ENCODE measurements around the gene MAST4. TPM values are rescaled to one million over a fixed set of nuclear protein-coding genes. Genes with fewer than 3 reads are reported as not detected.
A peak's percentile ranks its signal among the peaks of the same experiment; 100 is the strongest.

The MAST4 gene
- total RNA-seq, 1 donor from 2014 or later: 52.6 TPM

GRCh38 chr5:66843065-66843464 is 246.9 kb downstream of the MAST4 start:
- intact Hi-C loops (cut with DNase I): no loop called here
- ATAC-seq (no peak), DNase-seq (no peak)
- no peaks in the 10 kb centered on the region for H3K27me3 ChIP-seq
- TF ChIP-seq CTCF (IDR thresholded peaks at IDR 0.05): no peak
- no peak overlapping the region for H3K27ac ChIP-seq
- peaks cover 6% of the 10 kb centered on the region for H3K4me1 ChIP-seq
- no peaks in the 10 kb centered on the region for H3K36me3 ChIP-seq
- H3K9me3 ChIP-seq: no peaks in the 10 kb centered on the region
- no peak overlapping the region for H3K4me3 ChIP-seq

GRCh38 chr5:66848749-66849641 is 252.8 kb downstream of the MAST4 start:
- Histone ChIP-seq H3K27me3 (no peaks in the 10 kb centered on the region), H3K4me3 (no peak overlapping the region), H3K4me1 (no peaks in the 10 kb centered on the region), H3K9me3 (no peaks in the 10 kb centered on the region), H3K36me3 (no peaks in the 10 kb centered on the region), H3K27ac (no peak overlapping the region)
- TF ChIP-seq CTCF (IDR thresholded peaks at IDR 0.05): no peak
- ATAC-seq (no peak), DNase-seq (no peak)
- intact Hi-C loops (cut with DNase I): no loop called here

- no peak for TF ChIP-seq CTCF (IDR thresholded peaks at IDR 0.05)
- H3K4me1 ChIP-seq: no peaks in the 10 kb centered on the region
Measured at GRCh38 chr5:66849803-66850202, 253.6 kb downstream of the MAST4 start.

GRCh38 chr5:66850354-66851075 is 254.3 kb downstream of the MAST4 start:
- no peaks in the 10 kb centered on the region for H3K9me3 ChIP-seq
- no peak overlapping the region for H3K27ac ChIP-seq
- no peaks in the 10 kb centered on the region for H3K36me3 ChIP-seq
- H3K27me3 ChIP-seq: no peaks in the 10 kb centered on the region
- no peak for DNase-seq
- intact Hi-C loops (cut with DNase I): no loop called here
- H3K4me1 ChIP-seq: no peaks in the 10 kb centered on the region
- ATAC-seq: peak; percentile 28
- H3K4me3 ChIP-seq: no peak overlapping the region
- TF ChIP-seq CTCF (IDR thresholded peaks at IDR 0.05): no peak

More at GRCh38 chr5:66849803-66850202, 253.6 kb downstream of the MAST4 start:
- Histone ChIP-seq H3K36me3 (no peaks in the 10 kb centered on the region), H3K4me3 (no peak overlapping the region), H3K9me3 (no peaks in the 10 kb centered on the region), H3K27me3 (no peaks in the 10 kb centered on the region), H3K27ac (no peak overlapping the region)
- DNase-seq (no peak), ATAC-seq (no peak)
- intact Hi-C loops (cut with DNase I): no loop called here

GRCh38 chr5:66851306-66851705 is 255.1 kb downstream of the MAST4 start:
- Histone ChIP-seq H3K27me3 (no peaks in the 10 kb centered on the region), H3K36me3 (no peaks in the 10 kb centered on the region), H3K9me3 (no peaks in the 10 kb centered on the region), H3K4me3 (no peak overlapping the region), H3K4me1 (no peaks in the 10 kb centered on the region), H3K27ac (no peak overlapping the region)
- intact Hi-C loops (cut with DNase I): no loop called here
- DNase-seq (no peak), ATAC-seq (no peak)
- no peak for TF ChIP-seq CTCF (IDR thresholded peaks at IDR 0.05)
